ENCODE results near the gene SHC3.

The SHC3 gene

GRCh38 chr9:89000371-89000781, 178.2 kb downstream of the SHC3 start:
- no peak for DNase-seq (ENCODE audit: low read depth)

GRCh38 chr9:88998911-88999310, 179.7 kb downstream of the SHC3 start:
- DNase-seq (ENCODE audit: low read depth): no peak

- no peak for DNase-seq (ENCODE audit: low read depth)
Measured at GRCh38 chr9:88998503-88998902, 180.1 kb downstream of the SHC3 start.

- DNase-seq (ENCODE audit: low read depth): no peak
Measured at GRCh38 chr9:88997646-88998045, 181.0 kb downstream of the SHC3 start.

GRCh38 chr9:88996921-88997235, 181.7 kb downstream of the SHC3 start:
- no peak for DNase-seq (ENCODE audit: low read depth)

- DNase-seq (ENCODE audit: low read depth): no peak
Measured at GRCh38 chr9:88996046-88996920, 182.3 kb downstream of the SHC3 start.

GRCh38 chr9:88995627-88996026, 183.0 kb downstream of the SHC3 start:
- no peak for DNase-seq (ENCODE audit: low read depth)

- no peak for DNase-seq (ENCODE audit: low read depth)
Measured at GRCh38 chr9:88995200-88995577, 183.4 kb downstream of the SHC3 start.

- no peak for DNase-seq (ENCODE audit: low read depth)
Measured at GRCh38 chr9:88994469-88995199, 184.0 kb downstream of the SHC3 start.

- no peak for DNase-seq (ENCODE audit: low read depth)
Measured at GRCh38 chr9:88993871-88994460, 184.7 kb downstream of the SHC3 start.

GRCh38 chr9:88993327-88993726, 185.3 kb downstream of the SHC3 start:
- DNase-seq (ENCODE audit: low read depth): no peak

- no peak for DNase-seq (ENCODE audit: low read depth)
Measured at GRCh38 chr9:88992556-88992955, 186.1 kb downstream of the SHC3 start.

- DNase-seq (ENCODE audit: low read depth): peak; percentile 18
Measured at GRCh38 chr9:88991066-88992034, 187.3 kb downstream of the SHC3 start, which contains the start of gene S1PR3. Gene S1PR3, plus strand, starts transcription at chr9:88991468. Its CDS starts 9,733 bp downstream, at chr9:89001201.

- no peak for DNase-seq (ENCODE audit: low read depth)
Measured at GRCh38 chr9:88990729-88991065, 187.9 kb downstream of the SHC3 start.

GRCh38 chr9:88990041-88990728, 188.4 kb downstream of the SHC3 start:
- DNase-seq (ENCODE audit: low read depth): no peak

- DNase-seq (ENCODE audit: low read depth): no peak
Measured at GRCh38 chr9:88988796-88989641, 189.6 kb downstream of the SHC3 start.

GRCh38 chr9:88987661-88988060, 191.0 kb downstream of the SHC3 start:
- DNase-seq (ENCODE audit: low read depth): no peak

GRCh38 chr9:88986776-88987175, 191.8 kb downstream of the SHC3 start:
- DNase-seq (ENCODE audit: low read depth): no peak

GRCh38 chr9:88985616-88986015, 193.0 kb downstream of the SHC3 start:
- DNase-seq (ENCODE audit: low read depth): no peak

GRCh38 chr9:88984543-88984883, 194.1 kb downstream of the SHC3 start:
- no peak for DNase-seq (ENCODE audit: low read depth)

Data from stimulated activated CD8-positive, alpha-beta memory T cell treated with anti-CD3 and anti-CD28 coated beads, Interleukin-4, amount 100 ng/mL, for 24 hours (primary cell).